DOHH2 (cell line): Measurements from ENCODE around the gene HLA-DOA.

Experiments
- CTCF ChIP-seq: fragments of 200-600 bp; sonication (generic); IDR thresholded peaks from one replicate; pipeline ENCODE4 v1.5.1; 2014; ENCODE audit warnings: antibody characterized with exemption, mild to moderate bottlenecking, low read depth, low read length; ENCODE audit not compliant: poor library complexity, severe bottlenecking
- EZH2phosphoT487 ChIP-seq: fragments of 200-600 bp; sonication (generic); IDR thresholded peaks from 2 replicates; pipeline ENCODE4 v1.6.1; 2017; ENCODE audit warnings: borderline replicate concordance, mild to moderate bottlenecking, antibody characterized with exemption, low read length, moderate library complexity, mixed read lengths

- no peak for TF ChIP-seq CTCF
- TF ChIP-seq EZH2phosphoT487, result no peak
These were observed 35.4 kb downstream of the HLA-DOA start for GRCh38 chr6:32974016-32974333.
